Smooth muscle cell (in vitro differentiated cells): ENCODE measurements around the gene FRMD8. TPM values are rescaled to one million over a fixed set of nuclear protein-coding genes. Genes with fewer than 3 reads are reported as not detected.

ENCODE experiments used
- DNase-seq: peaks from one replicate; lab custom pipeline; 2025; ENCODE audit not compliant: unreplicated experiment; lab: John Stamatoyannopoulos, UW
- H2AFZ ChIP-seq: fragments of 200-600 bp; sonication (generic); 2 replicates; pipeline ENCODE4 v1.6.0; 2016; ENCODE audit warnings: antibody characterized with exemption, low read depth, mild to moderate bottlenecking
- H3F3A ChIP-seq: fragments of 200-600 bp; sonication (generic); 2 replicates; pipeline ENCODE4 v1.6.0; 2017; ENCODE audit warnings: antibody characterized with exemption, low read depth
- H3K27ac ChIP-seq: fragments of 200-600 bp; sonication (generic); 2 replicates; pipeline ENCODE4 v1.5.1; 2016; ENCODE audit warnings: low read depth, mild to moderate bottlenecking
- H3K27me3 ChIP-seq: fragments of 200-600 bp; sonication (generic); 2 replicates; pipeline ENCODE4 v1.6.1; 2016; ENCODE audit warnings: low read depth, mild to moderate bottlenecking
- H3K36me3 ChIP-seq: fragments of 200-600 bp; sonication (generic); 2 replicates; pipeline ENCODE4 v1.5.1; 2016; ENCODE audit warnings: low read depth
- H3K4me1 ChIP-seq: fragments of 200-600 bp; sonication (generic); 2 replicates; pipeline ENCODE4 v1.5.1; 2016; ENCODE audit warnings: low read depth
- H3K4me2 ChIP-seq: fragments of 200-600 bp; sonication (generic); 2 replicates; pipeline ENCODE4 v1.6.0; 2016; ENCODE audit warnings: mild to moderate bottlenecking
- H3K4me3 ChIP-seq: fragments of 200-600 bp; sonication (generic); 2 replicates; pipeline ENCODE4 v1.5.1; 2016; ENCODE audit warnings: mild to moderate bottlenecking
- H3K79me2 ChIP-seq: fragments of 200-600 bp; sonication (generic); 2 replicates; pipeline ENCODE4 v1.6.0; 2016; ENCODE audit warnings: low read depth, mild to moderate bottlenecking
- H3K9ac ChIP-seq: fragments of 200-600 bp; sonication (generic); 2 replicates; pipeline ENCODE4 v1.6.0; 2016; ENCODE audit warnings: low read depth
- H3K9me3 ChIP-seq: fragments of 200-600 bp; sonication (generic); replicated peaks from 2 replicates; pipeline ENCODE4 v1.5.1; 2016; ENCODE audit warnings: low read depth
- H4K20me1 ChIP-seq: fragments of 200-600 bp; sonication (generic); 2 replicates; pipeline ENCODE4 v1.6.0; 2016; ENCODE audit warnings: low read depth
- WGBS: methylation state at CpG from one replicate; pipeline ENCODE4 v1.1.7; 2016; ENCODE audit warnings: low lambda C conversion rate; 5-methylcytosine and 5-hydroxymethylcytosine counted together
- polyA plus RNA-seq: library from polyadenylated mRNA; unstranded; fragments of >200 nt; fragmentation: Nextera tagmentation; extraction: Ambion mirVana; gene quantifications from 2 replicates; pipeline ENCODE4 v1.2.1, GENCODE V29; 2016
- total RNA-seq: library from RNA; depleted of rRNA; stranded (reverse); fragments of >200 nt; gene quantifications from 2 replicates; pipeline ENCODE4 v1.2.3, GENCODE V29; 2014
- TF ChIP-seq, protein P1 (sequence below): fragments of 200-600 bp; sonication (generic); IDR thresholded peaks from 2 replicates; pipeline ENCODE4 v1.5.1; 2017; ENCODE audit warnings: borderline replicate concordance, mild to moderate bottlenecking, antibody characterized with exemption; ENCODE audit not compliant: insufficient read depth, poor library complexity, severe bottlenecking

Gene FRMD8
- total and polyA plus RNA-seq, 2 experiments from 2014 or later = 16.7 to 37.8 TPM

DNA sequence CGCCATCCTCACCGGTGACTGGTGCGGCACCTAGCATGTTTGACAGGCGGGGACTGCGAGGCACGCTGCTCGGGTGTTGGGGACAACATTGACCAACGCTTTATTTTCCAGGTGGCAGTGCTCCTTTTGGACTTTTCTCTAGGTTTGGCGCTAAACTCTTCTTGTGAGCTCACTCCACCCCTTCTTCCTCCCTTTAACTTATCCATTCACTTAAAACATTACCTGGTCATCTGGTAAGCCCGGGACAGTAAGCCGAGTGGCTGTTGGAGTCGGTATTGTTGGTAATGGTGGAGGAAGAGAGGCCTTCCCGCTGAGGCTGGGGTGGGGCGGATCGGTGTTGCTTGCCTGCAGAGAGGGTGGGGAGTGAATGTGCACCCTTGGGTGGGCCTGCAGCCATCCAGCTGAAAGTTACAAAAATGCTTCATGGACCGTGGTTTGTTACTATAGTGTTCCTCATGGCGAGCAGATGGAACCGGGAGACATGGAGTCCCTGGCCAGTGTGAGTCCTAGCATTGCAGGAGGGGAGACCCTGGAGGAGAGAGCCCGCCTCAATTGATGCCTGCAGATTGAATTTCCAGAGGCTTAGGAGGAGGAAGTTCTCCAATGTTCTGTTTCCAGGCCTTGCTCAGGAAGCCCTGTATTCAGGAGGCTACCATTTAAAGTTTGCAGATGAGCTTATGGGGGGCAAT is 37.2 kb downstream of the FRMD8 start:
- peak overlapping the region; percentile 99 for H3K4me2 ChIP-seq
- 27% methylated on average over 19 of the region's 19 CpGs for WGBS
- no peak overlapping the region for H2AFZ ChIP-seq
- H3K36me3 ChIP-seq = no peaks in the 10 kb centered on the region
- peaks cover 36% of the 10 kb centered on the region for H3K4me1 ChIP-seq
- peaks cover 71% of the 10 kb centered on the region for H3F3A ChIP-seq
- H3K9ac ChIP-seq = peak overlapping the region; percentile 99
- H3K9me3 ChIP-seq = no peaks in the 10 kb centered on the region
- peaks cover 70% of the 10 kb centered on the region for H3K79me2 ChIP-seq
- H4K20me1 ChIP-seq = peaks cover 60% of the 10 kb centered on the region
- H3K27me3 ChIP-seq = no peaks in the 10 kb centered on the region
- TF ChIP-seq, protein P1, sequence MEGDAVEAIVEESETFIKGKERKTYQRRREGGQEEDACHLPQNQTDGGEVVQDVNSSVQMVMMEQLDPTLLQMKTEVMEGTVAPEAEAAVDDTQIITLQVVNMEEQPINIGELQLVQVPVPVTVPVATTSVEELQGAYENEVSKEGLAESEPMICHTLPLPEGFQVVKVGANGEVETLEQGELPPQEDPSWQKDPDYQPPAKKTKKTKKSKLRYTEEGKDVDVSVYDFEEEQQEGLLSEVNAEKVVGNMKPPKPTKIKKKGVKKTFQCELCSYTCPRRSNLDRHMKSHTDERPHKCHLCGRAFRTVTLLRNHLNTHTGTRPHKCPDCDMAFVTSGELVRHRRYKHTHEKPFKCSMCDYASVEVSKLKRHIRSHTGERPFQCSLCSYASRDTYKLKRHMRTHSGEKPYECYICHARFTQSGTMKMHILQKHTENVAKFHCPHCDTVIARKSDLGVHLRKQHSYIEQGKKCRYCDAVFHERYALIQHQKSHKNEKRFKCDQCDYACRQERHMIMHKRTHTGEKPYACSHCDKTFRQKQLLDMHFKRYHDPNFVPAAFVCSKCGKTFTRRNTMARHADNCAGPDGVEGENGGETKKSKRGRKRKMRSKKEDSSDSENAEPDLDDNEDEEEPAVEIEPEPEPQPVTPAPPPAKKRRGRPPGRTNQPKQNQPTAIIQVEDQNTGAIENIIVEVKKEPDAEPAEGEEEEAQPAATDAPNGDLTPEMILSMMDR = no peak
- H3K4me3 ChIP-seq = peak overlapping the region; percentile 88
- H3K27ac ChIP-seq = peak overlapping the region; percentile 100
- DNase-seq = no peak

DNA sequence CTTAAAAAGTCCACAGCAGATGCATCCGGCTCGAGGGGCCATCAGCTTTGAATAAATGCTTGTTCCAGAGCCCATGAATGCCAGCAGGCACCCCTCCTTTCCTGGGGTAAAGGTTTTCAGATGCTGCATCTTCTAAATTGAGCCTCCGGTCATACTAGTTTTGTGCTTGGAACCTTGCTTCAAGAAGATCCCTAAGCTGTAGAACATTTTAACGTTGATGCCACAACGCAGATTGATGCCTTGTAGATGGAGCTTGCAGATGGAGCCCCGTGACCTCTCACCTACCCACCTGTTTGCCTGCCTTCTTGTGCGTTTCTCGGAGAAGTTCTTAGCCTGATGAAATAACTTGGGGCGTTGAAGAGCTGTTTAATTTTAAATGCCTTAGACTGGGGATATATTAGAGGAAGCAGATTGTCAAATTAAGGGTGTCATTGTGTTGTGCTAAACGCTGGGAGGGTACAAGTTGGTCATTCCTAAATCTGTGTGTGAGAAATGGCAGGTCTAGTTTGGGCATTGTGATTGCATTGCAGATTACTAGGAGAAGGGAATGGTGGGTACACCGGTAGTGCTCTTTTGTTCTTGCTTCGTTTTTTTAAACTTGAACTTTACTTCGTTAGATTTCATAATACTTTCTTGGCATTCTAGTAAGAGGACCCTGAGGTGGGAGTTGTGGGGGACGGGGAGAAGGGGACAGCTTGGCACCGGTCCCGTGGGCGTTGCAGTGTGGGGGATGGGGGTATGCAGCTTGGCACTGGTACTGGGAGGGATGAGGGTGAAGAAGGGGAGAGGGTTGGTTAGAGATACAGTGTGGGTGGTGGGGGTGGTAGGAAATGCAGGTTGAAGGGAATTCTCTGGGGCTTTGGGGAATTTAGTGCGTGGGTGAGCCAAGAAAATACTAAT is 38.0 kb downstream of the FRMD8 start:
- H3K4me3 ChIP-seq = peak overlapping the region; percentile 88
- no peaks in the 10 kb centered on the region for H3K9me3 ChIP-seq
- H2AFZ ChIP-seq = no peak overlapping the region
- no peak for DNase-seq
- peaks cover 78% of the 10 kb centered on the region for H3K79me2 ChIP-seq
- H3K36me3 ChIP-seq = no peaks in the 10 kb centered on the region
- H4K20me1 ChIP-seq = peaks cover 68% of the 10 kb centered on the region
- peaks cover 31% of the 10 kb centered on the region for H3K4me1 ChIP-seq
- peak overlapping the region; percentile 99 for H3K9ac ChIP-seq
- 14% methylated on average over 18 of the region's 18 CpGs for WGBS
- TF ChIP-seq, protein P1 = no peak
- H3K27ac ChIP-seq = peak overlapping the region; percentile 100
- peak overlapping the region; percentile 99 for H3K4me2 ChIP-seq
- H3K27me3 ChIP-seq = no peaks in the 10 kb centered on the region
- H3F3A ChIP-seq = peaks cover 73% of the 10 kb centered on the region

DNA sequence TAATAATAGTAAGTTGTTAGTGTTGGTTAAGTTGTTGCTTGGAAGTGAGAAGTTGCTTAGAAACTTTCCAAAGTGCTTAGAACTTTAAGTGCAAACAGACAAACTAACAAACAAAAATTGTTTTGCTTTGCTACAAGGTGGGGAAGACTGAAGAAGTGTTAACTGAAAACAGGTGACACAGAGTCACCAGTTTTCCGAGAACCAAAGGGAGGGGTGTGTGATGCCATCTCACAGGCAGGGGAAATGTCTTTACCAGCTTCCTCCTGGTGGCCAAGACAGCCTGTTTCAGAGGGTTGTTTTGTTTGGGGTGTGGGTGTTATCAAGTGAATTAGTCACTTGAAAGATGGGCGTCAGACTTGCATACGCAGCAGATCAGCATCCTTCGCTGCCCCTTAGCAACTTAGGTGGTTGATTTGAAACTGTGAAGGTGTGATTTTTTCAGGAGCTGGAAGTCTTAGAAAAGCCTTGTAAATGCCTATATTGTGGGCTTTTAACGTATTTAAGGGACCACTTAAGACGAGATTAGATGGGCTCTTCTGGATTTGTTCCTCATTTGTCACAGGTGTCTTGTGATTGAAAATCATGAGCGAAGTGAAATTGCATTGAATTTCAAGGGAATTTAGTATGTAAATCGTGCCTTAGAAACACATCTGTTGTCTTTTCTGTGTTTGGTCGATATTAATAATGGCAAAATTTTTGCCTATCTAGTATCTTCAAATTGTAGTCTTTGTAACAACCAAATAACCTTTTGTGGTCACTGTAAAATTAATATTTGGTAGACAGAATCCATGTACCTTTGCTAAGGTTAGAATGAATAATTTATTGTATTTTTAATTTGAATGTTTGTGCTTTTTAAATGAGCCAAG is 38.9 kb downstream of the FRMD8 start:
- WGBS = 19% methylated on average over 9 of the region's 9 CpGs
- no peak for DNase-seq
- Histone ChIP-seq H3K4me1 (peaks cover 22% of the 10 kb centered on the region), H3K4me2 (peak overlapping the region; percentile 99), H3K4me3 (peak overlapping the region; percentile 88), H3F3A (peaks cover 71% of the 10 kb centered on the region), H4K20me1 (peaks cover 77% of the 10 kb centered on the region), H2AFZ (no peak overlapping the region), H3K27ac (peak overlapping the region; percentile 100), H3K79me2 (peaks cover 84% of the 10 kb centered on the region), H3K9me3 (no peaks in the 10 kb centered on the region), H3K36me3 (no peaks in the 10 kb centered on the region), H3K27me3 (no peaks in the 10 kb centered on the region), H3K9ac (peak overlapping the region; percentile 99)
- TF ChIP-seq, protein P1 = no peak
